HCT116 (cell line): ENCODE data around the gene ADAM11. TPM values are rescaled to one million over a fixed set of nuclear protein-coding genes. Genes with fewer than 3 reads are reported as not detected.

Experiments
- ATAC-seq: fragments of 200-7000 bp; cut with Tn5 transposase; 2 replicates; pipeline ENCODE4 v1.9.1; 2020; ENCODE audit warnings: mild to moderate bottlenecking, moderate library complexity
- BruUV-seq: library from RNA; stranded (reverse); fragments of 400-500 nt; replicated peaks from 2 replicates; lab custom pipeline; 2021; lab: Mats Ljungman, UMichigan
- CTCF ChIA-PET: fragments of 300-600 bp; sonication (Branson Sonifier 250); formaldehyde crosslinking; loops from one replicate; lab custom pipeline; 2021; ENCODE audit warnings: antibody characterized with exemption; lab: Charles Lee
- POLR2A ChIA-PET: fragments of 300-600, 350-600 bp; sonication (Branson Sonifier 250); formaldehyde crosslinking; loops from one replicate; lab custom pipeline; 2021; ENCODE audit warnings: antibody characterized with exemption; lab: Charles Lee
- RAD21 ChIA-PET, 2 experiments: fragments of 300-600 bp; sonication (Branson Sonifier 250); formaldehyde crosslinking; loops; one replicate each; lab custom pipeline; 2023; ENCODE audit warnings: low total read pairs in 2 of 2; ENCODE audit not compliant: uncharacterized antibody in 2 of 2, unreplicated experiment in 2 of 2, low non-redundant PET in 1 of 2; lab: Charles Lee
- DNase-seq: peaks from one replicate; pipeline ENCODE4 v3.0.0-alpha.2; 2010; ENCODE audit warnings: low read depth, low spot score
- H2AFZ ChIP-seq: fragments of 200-600 bp; shearing (Covaris generic), sonication (generic); 2 replicates; pipeline ENCODE4 v1.6.1; 2017; ENCODE audit warnings: low read depth, mixed run types, mixed read lengths, antibody characterized with exemption, low read length; ENCODE audit not compliant: poor library complexity, severe bottlenecking
- H3K27ac ChIP-seq: 2 replicates; pipeline ENCODE4 v1.5.1; 2012; ENCODE audit warnings: low read depth, low read length
- H3K27me3 ChIP-seq: fragments of 200-600 bp; sonication (generic); 2 replicates; pipeline ENCODE4 v1.6.1; 2016; ENCODE audit warnings: mixed run types, low read length, mixed read lengths; ENCODE audit not compliant: insufficient read depth
- H3K36me3 ChIP-seq, 2 experiments: fragments of 200-500 bp in 1 of 2; fragments of 200-600 bp in 1 of 2; sonication (Bioruptor generic) in 1 of 2; sonication (generic) in 1 of 2; 2 replicates each; pipeline versions ENCODE4 v1.5.1 to v1.6.1; 2014 to 2016; ENCODE audit warnings: low read length in 2 of 2, inconsistent platforms in 1 of 2, mixed read lengths in 1 of 2, mixed run types in 1 of 2; ENCODE audit not compliant: insufficient read depth in 2 of 2, control insufficient read depth in 1 of 2
- H3K4me1 ChIP-seq, 2 experiments: fragments of 200-600 bp in 1 of 2; sonication (generic) in 1 of 2; 2 replicates each; pipeline versions ENCODE4 v1.5.1 to v1.6.1; 2012 to 2017; ENCODE audit warnings: low read length in 2 of 2, inconsistent platforms in 1 of 2, mild to moderate bottlenecking in 1 of 2, mixed read lengths in 1 of 2, mixed run types in 1 of 2, moderate library complexity in 1 of 2; ENCODE audit not compliant: insufficient read depth in 2 of 2, control insufficient read depth in 1 of 2
- H3K4me2 ChIP-seq: fragments of 200-600 bp; sonication (generic); 2 replicates; pipeline ENCODE4 v1.6.1; 2017; ENCODE audit warnings: mixed run types, low read length, mixed read lengths
- H3K4me3 ChIP-seq, 2 experiments: fragments of 200-600 bp in 1 of 2; sonication (generic) in 1 of 2; replicated peaks in 1 of 2; 2 replicates each; pipeline ENCODE4 v1.5.1; 2011 to 2016; ENCODE audit warnings: low read length in 2 of 2, control low read depth in 1 of 2, low read depth in 1 of 2, mild to moderate bottlenecking in 1 of 2, mixed read lengths in 1 of 2, mixed run types in 1 of 2
- H3K79me2 ChIP-seq: fragments of 200-600 bp; sonication (generic); 2 replicates; pipeline ENCODE4 v1.6.1; 2017; ENCODE audit warnings: mild to moderate bottlenecking, mixed run types, low read length, moderate library complexity, mixed read lengths; ENCODE audit not compliant: insufficient read depth
- H3K9ac ChIP-seq: fragments of 200-600 bp; sonication (generic); 2 replicates; pipeline ENCODE4 v1.6.1; 2016; ENCODE audit warnings: low read length, mixed read lengths
- H3K9me2 ChIP-seq: fragments of 200-600 bp; sonication (generic), shearing (Covaris generic); 2 replicates; pipeline ENCODE4 v1.6.1; 2017; ENCODE audit warnings: mixed run types, mild to moderate bottlenecking, moderate library complexity; ENCODE audit not compliant: insufficient read depth
- H3K9me3 ChIP-seq, 2 experiments: fragments of 200-500 bp in 1 of 2; fragments of 200-600 bp in 1 of 2; sonication (Bioruptor generic) in 1 of 2; sonication (generic) in 1 of 2; 2 replicates each; pipeline ENCODE4 v1.6.1; 2014 to 2017; ENCODE audit warnings: low read length in 2 of 2, mixed read lengths in 2 of 2, inconsistent platforms in 1 of 2, low read depth in 1 of 2, mild to moderate bottlenecking in 1 of 2, mixed run types in 1 of 2, moderate library complexity in 1 of 2; ENCODE audit not compliant: control insufficient read depth in 1 of 2, insufficient read depth in 1 of 2
- H4K20me1 ChIP-seq: fragments of 200-600 bp; sonication (generic), shearing (Covaris generic); 2 replicates; pipeline ENCODE4 v1.6.1; 2017; ENCODE audit warnings: mixed run types, mild to moderate bottlenecking, moderate library complexity; ENCODE audit not compliant: insufficient read depth
- ELF1 ChIP-seq: IDR thresholded peaks from 2 replicates; pipeline ENCODE4 v1.6.1; 2012; ENCODE audit warnings: low read depth, borderline replicate concordance
- FOSL1 ChIP-seq: IDR thresholded peaks from 2 replicates; pipeline ENCODE4 v1.6.1; 2012; ENCODE audit warnings: low read depth
- JUND ChIP-seq: IDR thresholded peaks from 2 replicates; pipeline ENCODE4 v1.6.1; 2012
- SIN3A ChIP-seq: IDR thresholded peaks from 2 replicates; pipeline ENCODE4 v1.6.1; 2012; ENCODE audit warnings: low read depth
- SRF ChIP-seq: IDR thresholded peaks from 2 replicates; pipeline ENCODE4 v1.6.1; 2012; ENCODE audit warnings: low read depth
- intact Hi-C: fragments of 100-400 bp; cut with micrococcal nuclease; formaldehyde crosslinking; loops from 2 replicates; pipeline ENCODE4 v1.10.0; 2022
- total RNA-seq: library from RNA; stranded (reverse); gene quantifications from one replicate; pipeline ENCODE4 v1.2.1, GENCODE V29; 2021; ENCODE audit not compliant: unreplicated experiment
- TF ChIP-seq, protein P1 (sequence below): IDR thresholded peaks from 2 replicates; pipeline ENCODE4 v1.6.1; 2012

ADAM11 gene
- total RNA-seq, 1 experiment from 2014 or later, result 7.7 TPM

DNA sequence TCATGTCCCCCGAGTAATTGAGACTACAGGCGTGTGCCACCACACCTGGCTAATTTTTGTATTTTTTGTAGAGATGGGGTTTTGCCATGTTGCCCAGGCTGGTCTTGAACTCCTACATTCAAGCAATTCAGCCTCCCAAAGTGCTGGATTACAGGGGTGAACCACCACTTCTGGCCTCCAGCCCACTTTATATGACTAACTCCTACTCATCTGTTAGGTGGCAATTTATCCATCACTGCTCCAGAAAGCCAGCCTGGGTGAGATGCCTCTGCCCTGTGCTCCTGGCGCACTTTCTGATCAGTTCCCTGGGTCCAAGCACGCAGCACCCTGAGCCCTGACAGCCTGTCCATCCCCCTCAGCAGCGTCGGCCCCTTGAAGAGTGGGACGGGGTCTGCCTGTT is 29.4 kb downstream of the ADAM11 start:
- H3K27me3 ChIP-seq, result no peaks in the 10 kb centered on the region
- intact Hi-C loops, result no loop called here
- no peak overlapping the region for H2AFZ ChIP-seq
- H3K9me2 ChIP-seq, result no peaks in the 10 kb centered on the region
- no TSS peak for BruUV-seq
- ATAC-seq (peak; percentile 21; the same call in 1 of the 2 replicates), DNase-seq (no peak)
- H3K9ac ChIP-seq, result no peak overlapping the region
- H3K79me2 ChIP-seq, result no peaks in the 10 kb centered on the region
- POLR2A ChIA-PET, result no interaction called here
- H3K9me3 ChIP-seq, result no peaks in the 10 kb centered on the region
- H3K27ac ChIP-seq, result no peak overlapping the region
- H3K4me1 ChIP-seq, result peaks cover 0 to 18% of the 10 kb centered on the region in 2 experiments; a peak in 2 of 4 replicates
- H4K20me1 ChIP-seq, result no peaks in the 10 kb centered on the region
- no peak overlapping the region for H3K4me3 ChIP-seq
- RAD21 ChIA-PET, result no interaction called here
- no peaks in the 10 kb centered on the region for H3K36me3 ChIP-seq
- CTCF ChIA-PET, result no interaction called here
- TF ChIP-seq, protein P1, sequence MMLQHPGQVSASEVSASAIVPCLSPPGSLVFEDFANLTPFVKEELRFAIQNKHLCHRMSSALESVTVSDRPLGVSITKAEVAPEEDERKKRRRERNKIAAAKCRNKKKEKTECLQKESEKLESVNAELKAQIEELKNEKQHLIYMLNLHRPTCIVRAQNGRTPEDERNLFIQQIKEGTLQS, result no peak
- TF ChIP-seq SIN3A, result no peak
- TF ChIP-seq SRF, result no peak
- TF ChIP-seq ELF1, result no peak
- TF ChIP-seq, all 23 proteins: peak for 0
- H3K4me2 ChIP-seq, result no peak overlapping the region

DNA sequence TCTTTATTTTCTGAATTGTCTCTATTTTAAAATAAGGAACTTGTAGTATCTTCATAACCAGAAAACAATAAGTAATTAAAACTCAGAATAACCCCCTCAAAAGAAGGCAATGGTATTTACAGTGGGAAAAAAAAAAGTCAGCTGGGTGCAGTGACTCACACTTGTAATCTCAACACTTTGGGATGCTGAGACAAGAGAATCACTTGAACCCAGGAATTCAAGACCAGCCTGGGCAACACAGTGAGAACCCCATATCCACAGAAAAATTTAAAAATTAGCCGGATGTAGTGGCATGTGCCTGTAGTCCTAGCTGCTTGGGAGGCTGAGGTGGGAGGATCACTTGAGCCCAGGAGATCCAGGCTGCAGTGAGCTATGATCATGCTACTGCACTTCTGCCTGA is 33.5 kb downstream of the ADAM11 start:
- intact Hi-C loops, result no loop called here
- H3K4me3 ChIP-seq, result no peak overlapping the region
- BruUV-seq, result no TSS peak

More for the DNA sequence above, 33.5 kb downstream of the ADAM11 start:
- ChIA-PET CTCF (interaction anchor here (1.6 to 3.7 kb wide), 2 partner anchors 12 to 17 kb away, joined by 3 to 12 read pairs; no protein-coding TSS in a partner anchor), RAD21 (no interaction called here), POLR2A (no interaction called here)
- no peak overlapping the region for H2AFZ ChIP-seq
- DNase-seq (no peak), ATAC-seq (no peak)
- no peaks in the 10 kb centered on the region for H3K9me3 ChIP-seq
- no peaks in the 10 kb centered on the region for H3K27me3 ChIP-seq
- TF ChIP-seq JUND (no peak), FOSL1 (0 out of 2 replicates have a peak, but pooled peaks have one; percentile 13)
- H3K27ac ChIP-seq, result no peak overlapping the region
- H4K20me1 ChIP-seq, result no peaks in the 10 kb centered on the region
- no peak overlapping the region for H3K9ac ChIP-seq
- H3K4me2 ChIP-seq, result no peak overlapping the region
- no peaks in the 10 kb centered on the region for H3K9me2 ChIP-seq
- peaks cover 0 to under 1% of the 10 kb centered on the region in 2 experiments; a peak in 1 of 4 replicates for H3K36me3 ChIP-seq
- peaks cover 15 to 53% of the 10 kb centered on the region in 2 experiments for H3K4me1 ChIP-seq
- H3K79me2 ChIP-seq, result no peaks in the 10 kb centered on the region
